Measurements from ENCODE around the gene VILL. TPM values are rescaled to one million over a fixed set of nuclear protein-coding genes. Genes with fewer than 3 reads are reported as not detected.
"Not testable (repeated sequence)": the region's sequence is repeated elsewhere in the genome, so short reads cannot be mapped to it uniquely, and the experiment has no call there.

VILL gene
- total and polyA plus RNA-seq, 2 experiments from 2014 or later = 0.75 to 3.4 TPM

- Histone ChIP-seq H3K27me3 (peaks cover 16% of the 10 kb centered on the region), H3K4me1 (ENCODE audit: low read depth) (peaks cover 5% of the 10 kb centered on the region), H3K27ac (no peak overlapping the region), H3K4me3 (no peak overlapping the region), H3K9me3 (ENCODE audit: low read depth) (no peaks in the 10 kb centered on the region), H3K36me3 (no peaks in the 10 kb centered on the region)
- no peak for TF ChIP-seq CTCF (IDR thresholded peaks at IDR 0.05; ENCODE audit: low read depth, low read length)
- no peak for DNase-seq (ENCODE audit: low read depth in 1 of 2, low spot score in 1 of 2)
These were observed 41.8 kb downstream of the VILL start for GRCh38 chr3:38032328-38032865.

- not testable (repeated sequence) for H3K4me1 ChIP-seq (ENCODE audit: low read depth); H3K4me3 ChIP-seq; H3K27ac ChIP-seq; H3K36me3 ChIP-seq; H3K9me3 ChIP-seq (ENCODE audit: low read depth); H3K27me3 ChIP-seq; DNase-seq (ENCODE audit: low read depth in 1 of 2, low spot score in 1 of 2)
These were observed 43.0 kb downstream of the VILL start for GRCh38 chr3:38033586-38033985.

- DNase-seq (ENCODE audit: low read depth in 1 of 2, low spot score in 1 of 2); H3K4me3 ChIP-seq; H3K4me1 ChIP-seq (ENCODE audit: low read depth); H3K36me3 ChIP-seq; H3K27me3 ChIP-seq; H3K9me3 ChIP-seq (ENCODE audit: low read depth); H3K27ac ChIP-seq: not testable (repeated sequence)
These were observed 43.7 kb downstream of the VILL start for GRCh38 chr3:38034335-38034734.

GRCh38 chr3:38036286-38036685, 45.7 kb downstream of the VILL start:
- DNase-seq (ENCODE audit: low read depth in 1 of 2, low spot score in 1 of 2) = no peak
- Histone ChIP-seq H3K4me3 (no peak overlapping the region), H3K4me1 (ENCODE audit: low read depth) (no peaks in the 10 kb centered on the region), H3K27me3 (peaks cover 28% of the 10 kb centered on the region), H3K27ac (no peak overlapping the region), H3K36me3 (no peaks in the 10 kb centered on the region), H3K9me3 (ENCODE audit: low read depth) (no peaks in the 10 kb centered on the region)
- TF ChIP-seq CTCF (IDR thresholded peaks at IDR 0.05; ENCODE audit: low read depth, low read length) = no peak

GRCh38 chr3:38036906-38037305, 46.3 kb downstream of the VILL start:
- Histone ChIP-seq H3K27me3 (peaks cover 32% of the 10 kb centered on the region), H3K9me3 (ENCODE audit: low read depth) (no peaks in the 10 kb centered on the region), H3K4me3 (no peak overlapping the region), H3K36me3 (no peaks in the 10 kb centered on the region), H3K27ac (no peak overlapping the region), H3K4me1 (ENCODE audit: low read depth) (no peaks in the 10 kb centered on the region)
- TF ChIP-seq CTCF (IDR thresholded peaks at IDR 0.05; ENCODE audit: low read depth, low read length) = no peak
- DNase-seq (ENCODE audit: low read depth in 1 of 2, low spot score in 1 of 2) = no peak

GRCh38 chr3:38038447-38038911, 47.9 kb downstream of the VILL start:
- Histone ChIP-seq H3K4me1 (ENCODE audit: low read depth) (no peaks in the 10 kb centered on the region), H3K36me3 (no peaks in the 10 kb centered on the region), H3K4me3 (no peak overlapping the region), H3K27ac (no peak overlapping the region), H3K9me3 (ENCODE audit: low read depth) (no peaks in the 10 kb centered on the region), H3K27me3 (peaks cover 41% of the 10 kb centered on the region)
- no peak for DNase-seq (ENCODE audit: low read depth in 1 of 2, low spot score in 1 of 2)
- no peak for TF ChIP-seq CTCF (IDR thresholded peaks at IDR 0.05; ENCODE audit: low read depth, low read length)
